DLD1 (cell line): ENCODE measurements around the gene NEMP1.

Experiments
- in situ Hi-C: cut with HindIII; loops from 2 replicates; pipeline ENCODE4 v1.10.0; 2017; ENCODE audit warnings: low sequenced_read_pairs

Gene NEMP1

GRCh38 chr12:57078519-57079404 lies at the start of gene NEMP1:
Gene NEMP1, minus strand, starts transcription at chr12:57078791. Its CDS starts 46 bp downstream, at chr12:57078745.
- in situ Hi-C loops, result no loop called here

- in situ Hi-C loops, result loop anchor here (10.0 kb wide), 1 partner anchor 63 kb away; no protein-coding TSS in a partner anchor
Observed at GRCh38 chr12:57127726-57128518, 49.3 kb upstream of the NEMP1 start, which contains the start of gene LRP1. Gene LRP1, plus strand, starts transcription at chr12:57128483. Its CDS starts 482 bp downstream, at chr12:57128965.

GRCh38 chr12:57127101-57127725 lies 48.6 kb upstream of the NEMP1 start:
- in situ Hi-C loops, result loop anchor here (10.0 kb wide), 1 partner anchor 62 kb away; no protein-coding TSS in a partner anchor

- in situ Hi-C loops, result loop anchor here (10.0 kb wide), 1 partner anchor 62 kb away; no protein-coding TSS in a partner anchor
Observed at GRCh38 chr12:57126561-57126960, 48.0 kb upstream of the NEMP1 start.

GRCh38 chr12:57126061-57126460 lies 47.5 kb upstream of the NEMP1 start:
- in situ Hi-C loops, result loop anchor here (10.0 kb wide), 1 partner anchor 61 kb away; no protein-coding TSS in a partner anchor

GRCh38 chr12:57124261-57124877 lies 45.8 kb upstream of the NEMP1 start:
- in situ Hi-C loops, result loop anchor here (5.0 to 10.0 kb wide), 2 partner anchors 48 to 60 kb away; no protein-coding TSS in a partner anchor

GRCh38 chr12:57123813-57124212 lies 45.2 kb upstream of the NEMP1 start:
- in situ Hi-C loops, result loop anchor here (5.0 to 10.0 kb wide), 2 partner anchors 48 to 59 kb away; no protein-coding TSS in a partner anchor

GRCh38 chr12:57120718-57121117 lies 42.1 kb upstream of the NEMP1 start:
- in situ Hi-C loops, result loop anchor here (5.0 to 10.0 kb wide), 2 partner anchors 52 to 56 kb away; no protein-coding TSS in a partner anchor

GRCh38 chr12:57119294-57120085 lies 40.9 kb upstream of the NEMP1 start:
- in situ Hi-C loops, result loop anchor here (5.0 to 10.0 kb wide), 2 partner anchors 53 to 55 kb away; no protein-coding TSS in a partner anchor

GRCh38 chr12:57118711-57119271 lies 40.2 kb upstream of the NEMP1 start:
- in situ Hi-C loops, result no loop called here

- in situ Hi-C loops, result no loop called here
Observed at GRCh38 chr12:57116580-57117281, 38.1 kb upstream of the NEMP1 start.

- in situ Hi-C loops, result no loop called here
Observed at GRCh38 chr12:57112492-57113294, 34.1 kb upstream of the NEMP1 start.

- in situ Hi-C loops, result no loop called here
Observed at GRCh38 chr12:57111031-57111734, 32.6 kb upstream of the NEMP1 start, which contains the start of gene STAT6. Gene STAT6, minus strand, starts transcription at chr12:57111362. Its CDS starts 3,084 bp downstream, at chr12:57108278.

- in situ Hi-C loops, result no loop called here
Observed at GRCh38 chr12:57110104-57111030, 31.8 kb upstream of the NEMP1 start.

- in situ Hi-C loops, result no loop called here
Observed at GRCh38 chr12:57109207-57110103, 30.9 kb upstream of the NEMP1 start.
